HepG2 (cell line): Measurements from ENCODE around the gene B4GALT5. TPM values are rescaled to one million over a fixed set of nuclear protein-coding genes. Genes with fewer than 3 reads are reported as not detected.
A peak's percentile ranks its signal among the peaks of the same experiment; 100 is the strongest.

Experiments used
- BCL3 ChIP-seq: sonication (generic); formaldehyde crosslinking; IDR thresholded peaks from 2 replicates; pipeline ENCODE4 v1.5.1; 2020; ENCODE audit warnings: mild to moderate bottlenecking, missing genetic modification reagents, moderate library complexity
- BRCA1 ChIP-seq: sonication (generic); formaldehyde crosslinking; IDR thresholded peaks from 2 replicates; pipeline ENCODE4 v1.4.0; 2020; ENCODE audit warnings: missing genetic modification reagents
- CEBPB ChIP-seq: IDR thresholded peaks from 2 replicates; pipeline ENCODE4 v1.6.1; 2011; ENCODE audit warnings: low read depth, low read length, improper control_type of control experiment, borderline replicate concordance
- FOSL1 ChIP-seq: sonication (generic); formaldehyde crosslinking; IDR thresholded peaks from 2 replicates; pipeline ENCODE4 v1.9.0; 2021; ENCODE audit warnings: missing genetic modification reagents, borderline replicate concordance
- FOXA3 ChIP-seq: IDR thresholded peaks from 2 replicates; pipeline ENCODE4 v1.6.1; 2016; ENCODE audit warnings: missing genetic modification reagents, missing compliant biosample characterization
- GMEB2 ChIP-seq: IDR thresholded peaks from 2 replicates; pipeline ENCODE4 v1.6.1; 2016; ENCODE audit warnings: missing biosample characterization, missing genetic modification reagents, low read depth
- IKZF1 ChIP-seq: fragments of 450-650 bp; IDR thresholded peaks from 2 replicates; pipeline ENCODE4 v1.7.1; 2016
- IRX3 ChIP-seq: sonication (generic); formaldehyde crosslinking; IDR thresholded peaks from 2 replicates; pipeline ENCODE4 v1.8.1; 2023; ENCODE audit warnings: mild to moderate bottlenecking, low read depth, missing genetic modification reagents, borderline replicate concordance
- KLF15 ChIP-seq: sonication (generic); formaldehyde crosslinking; IDR thresholded peaks from 2 replicates; pipeline ENCODE4 v1.8.1; 2023; ENCODE audit warnings: borderline replicate concordance, mild to moderate bottlenecking, inconsistent platforms, missing genetic modification reagents, mixed read lengths
- PHF21A ChIP-seq: sonication (generic); formaldehyde crosslinking; IDR thresholded peaks from 2 replicates; pipeline ENCODE4 v1.5.0; 2020; ENCODE audit warnings: mild to moderate bottlenecking, missing genetic modification reagents
- RAD51 ChIP-seq: fragments of 450-650 bp; IDR thresholded peaks from 2 replicates; pipeline ENCODE4 v1.6.1; 2016; ENCODE audit warnings: borderline replicate concordance
- SP5 ChIP-seq: IDR thresholded peaks from 2 replicates; pipeline ENCODE4 v1.6.1; 2016; ENCODE audit warnings: low read depth, borderline replicate concordance
- TARDBP ChIP-seq: sonication (generic); formaldehyde crosslinking; IDR thresholded peaks from 2 replicates; pipeline ENCODE4 v1.8.0; 2022; ENCODE audit warnings: mild to moderate bottlenecking, missing genetic modification reagents
- WIZ ChIP-seq: sonication (generic); formaldehyde crosslinking; IDR thresholded peaks from 2 replicates; pipeline ENCODE4 v1.5.1; 2020; ENCODE audit warnings: mild to moderate bottlenecking, missing genetic modification reagents
- ZBTB14 ChIP-seq: sonication (generic); formaldehyde crosslinking; IDR thresholded peaks from 2 replicates; pipeline ENCODE4 v1.4.0; 2020; ENCODE audit warnings: missing genetic modification reagents
- ZNF124 ChIP-seq: sonication (generic); formaldehyde crosslinking; IDR thresholded peaks from 2 replicates; pipeline ENCODE4 v1.4.0; 2020; ENCODE audit warnings: missing genetic modification reagents
- ZNF235 ChIP-seq: sonication (generic); formaldehyde crosslinking; IDR thresholded peaks from 2 replicates; pipeline ENCODE4 v1.8.1; 2023; ENCODE audit warnings: mild to moderate bottlenecking, missing genetic modification reagents, borderline replicate concordance
- ZNF263 ChIP-seq: sonication (generic); formaldehyde crosslinking; IDR thresholded peaks from 2 replicates; pipeline ENCODE4 v1.4.0; 2020; ENCODE audit warnings: missing genetic modification reagents
- ZNF329 ChIP-seq: sonication (generic); formaldehyde crosslinking; IDR thresholded peaks from 2 replicates; pipeline ENCODE4 v1.9.0; 2021; ENCODE audit warnings: low read depth, mild to moderate bottlenecking, missing genetic modification reagents
- ZNF382 ChIP-seq: sonication (generic); formaldehyde crosslinking; IDR thresholded peaks from 2 replicates; pipeline ENCODE4 v1.5.0; 2020; ENCODE audit warnings: missing genetic modification reagents, mild to moderate bottlenecking, borderline replicate concordance
- ZNF530 ChIP-seq: sonication (generic); formaldehyde crosslinking; IDR thresholded peaks from 2 replicates; pipeline ENCODE4 v1.5.0; 2020; ENCODE audit warnings: low read depth, mild to moderate bottlenecking, missing genetic modification reagents
- ZNF558 ChIP-seq: sonication (generic); formaldehyde crosslinking; IDR thresholded peaks from 2 replicates; pipeline ENCODE4 v1.9.0; 2022; ENCODE audit warnings: mild to moderate bottlenecking, missing genetic modification reagents, borderline replicate concordance
- ZNF563 ChIP-seq: sonication (generic); formaldehyde crosslinking; IDR thresholded peaks from 2 replicates; pipeline ENCODE4 v1.8.0; 2022; ENCODE audit warnings: mild to moderate bottlenecking, moderate library complexity, missing genetic modification reagents
- ZNF569 ChIP-seq: sonication (generic); formaldehyde crosslinking; IDR thresholded peaks from 2 replicates; pipeline ENCODE4 v1.5.0; 2020; ENCODE audit warnings: mild to moderate bottlenecking, missing genetic modification reagents, moderate library complexity, borderline replicate concordance
- ZNF75D ChIP-seq: sonication (generic); formaldehyde crosslinking; IDR thresholded peaks from 2 replicates; pipeline ENCODE4 v1.8.1; 2023; ENCODE audit warnings: missing genetic modification reagents, mild to moderate bottlenecking, borderline replicate concordance
- ZNF790 ChIP-seq: sonication (generic); formaldehyde crosslinking; IDR thresholded peaks from 2 replicates; pipeline ENCODE4 v1.8.0; 2022; ENCODE audit warnings: missing genetic modification reagents, mild to moderate bottlenecking, borderline replicate concordance
- ZSCAN20 ChIP-seq: sonication (generic); formaldehyde crosslinking; IDR thresholded peaks from 2 replicates; pipeline ENCODE4 v1.4.0; 2020; ENCODE audit warnings: missing genetic modification reagents, mild to moderate bottlenecking, borderline replicate concordance
- polyA plus RNA-seq, 8 experiments: library from polyadenylated mRNA; depleted of rRNA in 3 of 8; stranded (reverse) in 7 of 8; unstranded in 1 of 8; fragments of >200 nt; fragmentation: Illumina TruSeq in 4 of 8; extraction: Trizol in 4 of 8; gene quantifications; 2 replicates each; pipeline versions ENCODE4 v1.2.1 to v1.2.3, GENCODE V29; 2011 to 2016; ENCODE audit warnings: low read depth in 4 of 8, missing spikeins in 1 of 8, mixed read lengths in 1 of 8; ENCODE audit not compliant: insufficient read depth in 1 of 8
- total RNA-seq, 5 experiments: library from RNA; depleted of rRNA; stranded (reverse); fragments of >200 nt; fragmentation: Illumina TruSeq; extraction: Trizol; gene quantifications; 2 replicates each; pipeline ENCODE4 v1.2.3, GENCODE V29; 2016; ENCODE audit warnings: low read depth in 1 of 5

The B4GALT5 gene
- total and polyA plus RNA-seq, 2 of the 13 experiments (the other 11 are each of a cell fraction or from before 2014, with no cell fraction given) = 27.3 to 30.9 TPM

DNA sequence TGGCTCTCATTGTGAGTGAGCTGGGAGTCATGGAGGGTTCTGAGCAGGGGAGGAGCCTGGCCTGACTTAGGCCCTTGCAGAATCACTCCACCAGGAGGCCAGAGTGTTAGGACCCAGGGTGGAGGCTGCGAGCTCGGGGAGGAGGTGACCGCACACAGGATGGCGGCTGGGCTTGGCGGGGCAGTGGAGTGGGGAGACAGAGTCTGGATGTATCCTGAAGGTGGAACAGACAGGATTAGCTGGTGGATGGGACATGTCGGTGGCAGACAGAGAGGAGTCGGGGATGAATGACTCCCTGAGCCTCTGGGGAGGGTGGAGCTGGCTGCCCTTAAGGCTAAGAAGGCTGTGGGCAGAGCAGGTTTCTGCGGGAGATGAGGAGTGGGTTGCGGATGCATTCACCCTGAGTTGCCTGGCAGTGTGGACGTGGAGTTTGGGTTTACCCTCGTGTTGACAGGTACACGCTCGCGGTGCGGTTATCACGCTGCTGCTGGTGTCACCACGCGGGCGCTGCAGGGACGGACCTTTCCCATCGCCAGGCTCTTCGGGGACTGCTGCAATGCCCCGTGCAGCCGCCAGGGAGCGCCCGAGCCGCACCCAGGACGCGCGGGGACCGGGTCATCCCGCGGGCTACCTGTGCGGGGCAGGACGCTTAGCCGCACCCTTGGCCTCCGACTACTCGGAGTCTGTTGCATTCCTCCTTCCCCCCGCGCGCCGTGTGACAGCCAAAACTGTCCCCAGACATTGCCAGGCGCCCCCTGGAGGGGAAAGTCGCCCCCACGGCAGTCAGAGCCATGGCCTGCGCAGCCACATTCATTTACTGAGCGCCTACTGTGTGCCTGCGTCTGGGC lies 102.8 kb downstream of the B4GALT5 start (continued):
- TF ChIP-seq ZNF558 (CRISPR knock-in tag) (peak; percentile 96), PHF21A (CRISPR knock-in tag) (peak; percentile 95), ZNF329 (CRISPR knock-in tag) (0 out of 2 replicates have a peak, but pooled peaks have one; percentile 28), ZBTB14 (peak; percentile 56; the same call in 1 of the 2 replicates), TARDBP (peak; percentile 86), SP5 (CRISPR knock-in tag) (peak; percentile 39), ZNF124 (CRISPR knock-in tag) (peak; percentile 91), FOXA3 (CRISPR knock-in tag) (peak; percentile 63; the same call in 1 of the 2 replicates), WIZ (CRISPR knock-in tag) (peak; percentile 35; the same call in 1 of the 2 replicates), ZNF235 (peak; percentile 95), ZNF790 (no peak), ZNF263 (CRISPR knock-in tag) (peak; percentile 82), ZNF563 (CRISPR knock-in tag) (peak; percentile 36; the same call in 1 of the 2 replicates), BCL3 (CRISPR knock-in tag) (peak; percentile 65), CEBPB (no peak), BRCA1 (CRISPR knock-in tag) (no peak; the same call in none of the 2 replicates), ZNF569 (CRISPR knock-in tag) (no peak; the same call in 1 of the 2 replicates), ZNF530 (CRISPR knock-in tag) (no peak; the same call in 1 of the 2 replicates), KLF15 (peak; percentile 95; the same call in 1 of the 2 replicates), GMEB2 (CRISPR knock-in tag) (no peak), FOSL1 (CRISPR knock-in tag) (no peak), ZNF75D (CRISPR knock-in tag) (no peak), IRX3 (CRISPR knock-in tag) (peak; percentile 62; the same call in 1 of the 2 replicates), RAD51 (no peak), IKZF1 (no peak), ZNF382 (CRISPR knock-in tag) (no peak), ZSCAN20 (CRISPR knock-in tag) (peak; percentile 79; the same call in 1 of the 2 replicates)
